ENCODE results near the gene MLLT3. TPM values are rescaled to one million over a fixed set of nuclear protein-coding genes. Genes with fewer than 3 reads are reported as not detected.

Gene MLLT3
- total and polyA plus RNA-seq, 2 of the 8 experiments (the other 6 are each of a cell fraction or from before 2014, with no cell fraction given), result 5.9 to 9.6 TPM

GRCh38 chr9:20610591-20610990, 11.7 kb downstream of the MLLT3 start:
- no peak overlapping the region for H3K56ac ChIP-seq (replicated peaks; ENCODE audit: insufficient read length, low read depth, low read length)
- CTCF ChIA-PET (ENCODE audit: partially characterized antibody), result interaction anchor here (0.6 to 2.4 kb wide), 7 partner anchors 8 to 85 kb away, joined by 3 to 11 read pairs (median 3); partner anchors contain the start of gene MLLT3

More at GRCh38 chr9:20610591-20610990, 11.7 kb downstream of the MLLT3 start:
- no peaks in the 10 kb centered on the region for H3K9me3 ChIP-seq (ENCODE audit: insufficient read depth in 2 of 2, low read depth in 1 of 2, low read length in 1 of 2)
- H2BK5ac ChIP-seq (ENCODE audit: low read depth, low read length), result no peak overlapping the region
- DNase-seq (ENCODE audit: low read depth in 1 of 2, low spot score in 2 of 2) (no peak), FAIRE-seq (no peak)
- no peak overlapping the region for H3K4me2 ChIP-seq (ENCODE audit: insufficient read depth in 1 of 2, low read depth in 2 of 2, low read length in 2 of 2)
- H2BK20ac ChIP-seq (ENCODE audit: low read length), result no peak overlapping the region
- H4K20me1 ChIP-seq (replicated peaks in 1 of 2; ENCODE audit: control insufficient read depth in 1 of 2, insufficient read depth in 2 of 2, low read length in 2 of 2), result no peaks in the 10 kb centered on the region
- POLR2A ChIA-PET (ENCODE audit: partially characterized antibody), result no interaction called here
- no peak overlapping the region for H3K27ac ChIP-seq (ENCODE audit: low read depth, low read length)
- no peak overlapping the region for H2BK15ac ChIP-seq (ENCODE audit: low read length)
- H3K79me1 ChIP-seq (ENCODE audit: low read depth, low read length), result no peaks in the 10 kb centered on the region
- no peak overlapping the region for H2BK12ac ChIP-seq (ENCODE audit: low read depth, low read length)
- H2AK5ac ChIP-seq (ENCODE audit: low read depth, low read length), result no peak overlapping the region
- H2AFZ ChIP-seq (ENCODE audit: low read length), result no peak overlapping the region
- no peak overlapping the region for H4K8ac ChIP-seq (ENCODE audit: extremely low read depth, insufficient read depth, low read length)
- no peak overlapping the region for H4K5ac ChIP-seq (ENCODE audit: insufficient read length, low read depth, low read length)
- no peak overlapping the region for H3K9ac ChIP-seq (replicated peaks in 1 of 4; ENCODE audit: extremely low read depth in 1 of 4, low read depth in 3 of 4, low read length in 3 of 4)
- H4K91ac ChIP-seq (replicated peaks; ENCODE audit: insufficient read length, low read length), result no peak overlapping the region
- no peaks in the 10 kb centered on the region for H3K79me2 ChIP-seq (ENCODE audit: control insufficient read depth in 1 of 2, insufficient read depth in 2 of 2, low read length in 2 of 2)
- TF ChIP-seq SIRT6 (IDR thresholded peaks at IDR 0.05; ENCODE audit: low read length), result no peak
- TF ChIP-seq CTBP2 (IDR thresholded peaks at IDR 0.05; ENCODE audit: borderline replicate concordance, insufficient read depth, insufficient read length, low read length), result no peak
- no peaks in the 10 kb centered on the region; a peak in 1 of 7 replicates for H3K4me1 ChIP-seq (replicated peaks in 1 of 4; ENCODE audit: control insufficient read depth in 3 of 4, insufficient read depth in 4 of 4, low read length in 3 of 4)
- no peak overlapping the region for H3K4me3 ChIP-seq (ENCODE audit: extremely low read depth in 1 of 4, insufficient read depth in 2 of 4, low read depth in 3 of 4, low read length in 4 of 4)
- H3K27me3 ChIP-seq (replicated peaks in 1 of 4; ENCODE audit: control insufficient read depth in 3 of 4, extremely low read depth in 1 of 4, insufficient read depth in 3 of 4, low read length in 3 of 4), result no peaks in the 10 kb centered on the region
- no peaks in the 10 kb centered on the region for H3K23me2 ChIP-seq (ENCODE audit: low read depth, low read length)
- WGBS, 2 experiments (ENCODE audit: extremely low coverage in 1 of 2, insufficient coverage in 1 of 2, insufficient read length in 1 of 2, insufficient replicate concordance in 2 of 2, low coverage in 1 of 2, low lambda C conversion rate in 2 of 2, missing lambda C conversion rate in 1 of 2), result 79% methylated on average over 2 of the region's 2 CpGs; no CpG with 5 or more reads in 1 of the 2 experiments
- no peak overlapping the region for H3K18ac ChIP-seq (ENCODE audit: extremely low read depth, low read length)
- no peak overlapping the region for H3K4ac ChIP-seq (replicated peaks; ENCODE audit: insufficient read length, low read depth, low read length)
- no peak overlapping the region for H3K14ac ChIP-seq (ENCODE audit: insufficient read length)
- no peaks in the 10 kb centered on the region for H3K36me3 ChIP-seq (ENCODE audit: control insufficient read depth in 2 of 4, insufficient read depth in 4 of 4, low read length in 3 of 4)
- no peak overlapping the region for H2BK120ac ChIP-seq (replicated peaks; ENCODE audit: low read depth, low read length)
- H3K23ac ChIP-seq (ENCODE audit: insufficient read length), result no peak overlapping the region

All from H1 (cell line).